Left renal cortex interstitium (tissue), 4 donors: ENCODE results near the gene YWHAB. TPM values are rescaled to one million over a fixed set of nuclear protein-coding genes. Genes with fewer than 3 reads are reported as not detected.
"Not testable (repeated sequence)": the region's sequence is repeated elsewhere in the genome, so short reads cannot be mapped to it uniquely, and the experiment has no call there.

Source experiments
- DNase-seq, 4 donors: peaks; one replicate each; pipeline ENCODE4 v3.0.0-alpha.2; 2013; ENCODE audit warnings: low read depth in 4 of 4, low spot score in 2 of 4, missing footprints in 1 of 4
- polyA plus RNA-seq, 4 donors: library from polyadenylated mRNA; unstranded; fragments of 120-200 nt; gene quantifications; one replicate each; pipeline ENCODE4 v1.2.1, GENCODE V29; 2013; ENCODE audit not compliant: insufficient read length in 4 of 4

Gene YWHAB
- polyA plus RNA-seq, 4 donors, result 205 to 231 (median 216) TPM

GRCh38 chr20:44866703-44867335 lies 18.7 kb upstream of the YWHAB start:
- DNase-seq, result no peak

- DNase-seq, result no peak
Observed at GRCh38 chr20:44869471-44869870, 16.0 kb upstream of the YWHAB start.

- not testable (repeated sequence) for DNase-seq
Observed at GRCh38 chr20:44882360-44882759, 3.1 kb upstream of the YWHAB start.

- no peak for DNase-seq
Observed at GRCh38 chr20:44883214-44883902, 2.1 kb upstream of the YWHAB start.

- DNase-seq, result no peak
Observed at GRCh38 chr20:44884907-44885391, 556 bp upstream of the YWHAB start.

- DNase-seq, result no peak
Observed at GRCh38 chr20:44886266-44886651, 754 bp downstream of the YWHAB start.

GRCh38 chr20:44886828-44887227 lies 1.3 kb downstream of the YWHAB start:
- DNase-seq, result no peak

GRCh38 chr20:44887466-44887865 lies 2.0 kb downstream of the YWHAB start:
- no peak for DNase-seq

GRCh38 chr20:44888226-44889103 lies 3.0 kb downstream of the YWHAB start:
- DNase-seq, result no peak

- DNase-seq, result no peak
Observed at GRCh38 chr20:44891826-44892225, 6.3 kb downstream of the YWHAB start.

- no peak for DNase-seq
Observed at GRCh38 chr20:44894959-44895358, 9.5 kb downstream of the YWHAB start.

- DNase-seq, result no peak
Observed at GRCh38 chr20:44896583-44896982, 11.1 kb downstream of the YWHAB start.

GRCh38 chr20:44897133-44897532 lies 11.6 kb downstream of the YWHAB start:
- DNase-seq, result no peak

- no peak for DNase-seq
Observed at GRCh38 chr20:44900231-44900854, 14.8 kb downstream of the YWHAB start.

- no peak for DNase-seq
Observed at GRCh38 chr20:44901974-44902373, 16.5 kb downstream of the YWHAB start.

- no peak for DNase-seq
Observed at GRCh38 chr20:44904377-44904776, 18.9 kb downstream of the YWHAB start.

- DNase-seq, result no peak
Observed at GRCh38 chr20:44908987-44909871, 23.7 kb downstream of the YWHAB start.

GRCh38 chr20:44909872-44910689 lies 24.6 kb downstream of the YWHAB start, which contains the start of gene PABPC1L:
PABPC1L (plus strand) TSS chr20:44910060; CDS start chr20:44910144, 84 bp downstream.
- no peak for DNase-seq
